ENCODE data around the gene NFIX. TPM values are rescaled to one million over a fixed set of nuclear protein-coding genes. Genes with fewer than 3 reads are reported as not detected.
A peak's percentile ranks its signal among the peaks of the same experiment; 100 is the strongest.

NFIX gene
- total and polyA plus RNA-seq, 9 of the 15 experiments (the other 6 are each of a cell fraction or from before 2014, with no cell fraction given) = 0.28 to 26.8 (median 5.4) TPM

- no peak for TF ChIP-seq E2F1 (CRISPR knock-in tag; IDR thresholded peaks at IDR 0.05)
- TF ChIP-seq ZNF511 (CRISPR knock-in tag; IDR thresholded peaks at IDR 0.05) = no peak
- no peak for TF ChIP-seq WHSC1 (IDR thresholded peaks at IDR 0.05; ENCODE audit: low read length)
- peak; percentile 53; the same call in 1 of the 2 replicates for TF ChIP-seq BCOR (IDR thresholded peaks at IDR 0.05)
- TF ChIP-seq PREB (CRISPR knock-in tag; IDR thresholded peaks at IDR 0.05) = no peak
- no peak for TF ChIP-seq ZKSCAN1 (IDR thresholded peaks at IDR 0.05; ENCODE audit: low read depth, low read length)
- no peak for TF ChIP-seq NFE2 (IDR thresholded peaks at IDR 0.05; ENCODE audit: low read depth)
- no peak for TF ChIP-seq DMBX1 (CRISPR knock-in tag; IDR thresholded peaks at IDR 0.05; ENCODE audit: borderline replicate concordance)
- no peak for TF ChIP-seq MAFG (tag; conservative IDR thresholded peaks at IDR 0.05)
- TF ChIP-seq XRCC3 (IDR thresholded peaks at IDR 0.05) = no peak
- TF ChIP-seq ATF2 (CRISPR knock-in tag; IDR thresholded peaks at IDR 0.05) = no peak
- TF ChIP-seq ZFP30 (CRISPR knock-in tag; IDR thresholded peaks at IDR 0.05; ENCODE audit: borderline replicate concordance) = 0 out of 2 replicates have a peak, but pooled peaks have one; percentile 24
- no peak for TF ChIP-seq KLF10 (CRISPR knock-in tag; IDR thresholded peaks at IDR 0.05)
- no peak for TF ChIP-seq SMARCB1 (IDR thresholded peaks at IDR 0.05; ENCODE audit: insufficient read length, low read depth)
- no peak for TF ChIP-seq RBM34 (IDR thresholded peaks at IDR 0.05; ENCODE audit: borderline replicate concordance, insufficient read depth, low read length)
- no peak for TF ChIP-seq TAL1 (IDR thresholded peaks at IDR 0.05)
- no peak for TF ChIP-seq RBM15 (IDR thresholded peaks at IDR 0.05; ENCODE audit: insufficient read depth, low read length)
- TF ChIP-seq POLR2H (tag; IDR thresholded peaks at IDR 0.05; ENCODE audit: low read depth) = no peak
- TF ChIP-seq SAP30 (IDR thresholded peaks at IDR 0.05; ENCODE audit: borderline replicate concordance, insufficient read depth, low read depth, low read length, poor library complexity, severe bottlenecking) = peak; percentile 12
- TF ChIP-seq SNRNP70 (optimal IDR thresholded peaks at IDR 0.05; ENCODE audit: low read depth, low read length) = no peak
- TF ChIP-seq SNAPC5 (CRISPR knock-in tag; IDR thresholded peaks at IDR 0.05) = no peak
- no peak for TF ChIP-seq RAD51 (IDR thresholded peaks at IDR 0.05; ENCODE audit: borderline replicate concordance, low read depth)
- TF ChIP-seq ELK3 (CRISPR knock-in tag; IDR thresholded peaks at IDR 0.05) = no peak
- TF ChIP-seq NCOR1 (IDR thresholded peaks at IDR 0.05) = no peak
Measured at GRCh38 chr19:12946092-12946721, 49.1 kb upstream of the NFIX start (continued).
